SKM-1 treated with dmso at 0.1 percent for 144 hours (cell line): ENCODE data around the gene KCNJ4.

Experiments used
- DNase-seq: peaks from one replicate; lab custom pipeline; 2025; ENCODE audit not compliant: unreplicated experiment; lab: John Stamatoyannopoulos, UW

The KCNJ4 gene

GRCh38 chr22:38453066-38453672 is 1.8 kb downstream of the KCNJ4 start:
- no peak for DNase-seq

- DNase-seq, result no peak
Measured at GRCh38 chr22:38452373-38453065, 2.5 kb downstream of the KCNJ4 start.

- no peak for DNase-seq
Measured at GRCh38 chr22:38451864-38452263, 3.1 kb downstream of the KCNJ4 start.

- DNase-seq, result no peak
Measured at GRCh38 chr22:38451404-38451803, 3.6 kb downstream of the KCNJ4 start.

GRCh38 chr22:38450234-38450797 is 4.7 kb downstream of the KCNJ4 start:
- no peak for DNase-seq

- DNase-seq, result no peak
Measured at GRCh38 chr22:38449776-38450175, 5.2 kb downstream of the KCNJ4 start.

- DNase-seq, result no peak
Measured at GRCh38 chr22:38448945-38449745, 5.9 kb downstream of the KCNJ4 start.

GRCh38 chr22:38446018-38446601 is 8.9 kb downstream of the KCNJ4 start:
- no peak for DNase-seq

- DNase-seq, result no peak
Measured at GRCh38 chr22:38444783-38445182, 10.2 kb downstream of the KCNJ4 start.

- no peak for DNase-seq
Measured at GRCh38 chr22:38443628-38444521, 11.1 kb downstream of the KCNJ4 start.

GRCh38 chr22:38442967-38443627 is 11.9 kb downstream of the KCNJ4 start:
- no peak for DNase-seq

- DNase-seq, result no peak
Measured at GRCh38 chr22:38441620-38442287, 13.2 kb downstream of the KCNJ4 start.

GRCh38 chr22:38440747-38441350 is 14.2 kb downstream of the KCNJ4 start:
- DNase-seq, result no peak

GRCh38 chr22:38437416-38437815 is 17.6 kb downstream of the KCNJ4 start:
- no peak for DNase-seq

- no peak for DNase-seq
Measured at GRCh38 chr22:38436629-38437395, 18.2 kb downstream of the KCNJ4 start.

GRCh38 chr22:38435965-38436364 is 19.0 kb downstream of the KCNJ4 start:
- DNase-seq, result no peak

- DNase-seq, result no peak
Measured at GRCh38 chr22:38435010-38435409, 20.0 kb downstream of the KCNJ4 start.

GRCh38 chr22:38433871-38434270 is 21.1 kb downstream of the KCNJ4 start:
- DNase-seq, result no peak
